RPMI8226 (cell line): ENCODE results near the gene LGR5.
"Not testable (repeated sequence)": the region's sequence is repeated elsewhere in the genome, so short reads cannot be mapped to it uniquely, and the experiment has no call there.

ENCODE experiments used
- DNase-seq: peaks from one replicate; pipeline ENCODE4 v3.0.0-alpha.2; 2015

LGR5 gene

DNA sequence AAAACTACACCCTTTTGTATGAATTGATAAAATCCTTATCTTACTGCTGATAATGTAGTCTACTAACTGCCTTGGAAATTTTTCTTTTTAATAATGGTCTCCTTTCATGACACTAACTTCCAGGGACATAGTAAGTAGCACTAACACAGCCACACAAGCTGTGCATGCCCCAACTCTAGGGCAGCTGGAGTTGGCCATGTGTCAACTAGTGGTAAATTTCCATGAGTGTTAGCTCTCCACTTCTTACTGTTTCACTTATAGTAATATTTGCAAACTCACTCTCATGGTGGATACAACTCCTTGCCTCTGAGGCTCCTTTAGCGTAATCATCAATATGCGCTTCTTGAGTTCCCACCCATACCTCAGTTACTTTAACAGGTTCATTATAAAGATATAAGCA lies 38.0 kb downstream of the LGR5 start:
- no peak for DNase-seq

DNA sequence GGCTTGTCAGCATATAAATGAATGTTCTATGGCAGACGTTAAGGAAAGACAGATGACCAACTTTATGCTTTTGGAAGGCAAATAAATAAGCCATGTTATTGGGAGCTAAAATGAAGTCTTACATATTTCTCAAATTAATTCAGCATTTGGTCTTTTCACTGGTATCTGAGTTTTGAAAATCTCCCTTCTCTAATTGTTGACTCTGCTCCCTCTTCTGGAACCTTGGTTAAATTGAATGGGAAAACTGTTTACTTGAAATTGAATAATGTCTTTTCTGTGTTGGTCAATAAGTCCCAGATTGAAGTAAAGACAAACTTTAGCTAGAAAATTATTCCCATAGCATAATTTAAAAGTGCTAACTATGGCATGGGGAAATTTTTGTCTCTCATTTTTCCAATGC lies 38.7 kb downstream of the LGR5 start:
- no peak for DNase-seq

DNA sequence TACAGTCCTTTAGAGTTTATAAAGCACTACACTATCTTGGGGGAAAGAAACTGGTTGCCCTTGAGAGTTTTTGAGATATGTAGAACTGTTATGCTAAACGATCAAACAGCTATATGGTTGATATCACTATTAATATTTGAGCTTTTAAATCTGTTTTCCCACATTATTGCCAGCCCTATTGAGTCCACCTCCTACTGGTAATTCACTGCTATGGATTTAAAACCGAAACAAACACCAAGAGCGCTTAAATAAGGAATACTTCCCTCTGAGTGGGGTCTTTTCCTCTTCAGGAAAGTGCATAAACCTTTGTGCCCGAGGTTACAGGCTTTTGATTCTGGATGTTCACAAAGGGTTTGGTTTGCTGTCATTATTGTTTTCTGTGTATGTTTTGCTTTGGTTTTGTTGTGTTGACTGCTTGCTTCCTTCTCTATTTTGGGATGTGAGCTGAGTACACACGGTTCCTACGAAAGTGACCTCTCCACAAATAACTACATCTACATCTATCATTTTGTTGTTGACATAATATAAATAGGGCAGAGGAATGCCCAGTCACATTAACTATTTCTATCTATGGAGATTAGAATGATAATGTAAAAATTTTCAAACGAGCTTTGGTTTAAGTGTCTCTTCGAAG lies 44.8 kb downstream of the LGR5 start:
- DNase-seq = no peak

- not testable (repeated sequence) for DNase-seq
These were observed 51.2 kb downstream of the LGR5 start for GRCh38 chr12:71490844-71491243.

- no peak for DNase-seq
These were observed 53.0 kb downstream of the LGR5 start for GRCh38 chr12:71492604-71493003.

- DNase-seq = no peak
These were observed 60.2 kb downstream of the LGR5 start for GRCh38 chr12:71499834-71500233.

- DNase-seq = no peak
These were observed 64.2 kb downstream of the LGR5 start for GRCh38 chr12:71503579-71504391.

- DNase-seq = no peak
These were observed 64.9 kb downstream of the LGR5 start for GRCh38 chr12:71504476-71504875.

GRCh38 chr12:71509705-71510104 lies 70.1 kb downstream of the LGR5 start:
- no peak for DNase-seq

GRCh38 chr12:71517145-71517846 lies 77.7 kb downstream of the LGR5 start:
- no peak for DNase-seq

DNA sequence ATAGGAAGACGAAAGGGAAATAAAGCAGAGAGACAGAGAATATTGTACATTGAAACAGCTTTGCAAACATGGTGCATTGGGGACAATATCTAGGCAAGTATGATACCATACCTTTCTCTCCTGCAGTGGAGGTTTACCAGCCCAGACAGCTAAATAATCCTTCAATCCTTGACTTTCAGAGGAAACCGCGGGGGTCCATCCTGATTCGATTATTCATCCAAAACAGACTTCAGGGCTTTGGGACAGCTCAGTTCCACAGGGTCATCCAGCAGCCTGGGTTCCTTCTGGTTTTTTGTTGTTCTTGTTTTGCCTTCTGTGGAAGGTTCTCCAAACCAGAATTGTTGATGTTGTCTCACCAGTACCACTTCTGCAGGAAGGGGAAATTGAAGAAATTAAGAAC lies 81.5 kb downstream of the LGR5 start:
- no peak for DNase-seq

GRCh38 chr12:71524626-71525025 lies 85.0 kb downstream of the LGR5 start:
- no peak for DNase-seq

- DNase-seq = no peak
These were observed 94.1 kb downstream of the LGR5 start for GRCh38 chr12:71533703-71534102.

- peak; percentile 36 for DNase-seq
These were observed 96.8 kb downstream of the LGR5 start for GRCh38 chr12:71536279-71536938.

GRCh38 chr12:71536939-71537622 lies 97.5 kb downstream of the LGR5 start:
- no peak for DNase-seq

- DNase-seq = no peak
These were observed 99.2 kb downstream of the LGR5 start for GRCh38 chr12:71538807-71539206.

DNA sequence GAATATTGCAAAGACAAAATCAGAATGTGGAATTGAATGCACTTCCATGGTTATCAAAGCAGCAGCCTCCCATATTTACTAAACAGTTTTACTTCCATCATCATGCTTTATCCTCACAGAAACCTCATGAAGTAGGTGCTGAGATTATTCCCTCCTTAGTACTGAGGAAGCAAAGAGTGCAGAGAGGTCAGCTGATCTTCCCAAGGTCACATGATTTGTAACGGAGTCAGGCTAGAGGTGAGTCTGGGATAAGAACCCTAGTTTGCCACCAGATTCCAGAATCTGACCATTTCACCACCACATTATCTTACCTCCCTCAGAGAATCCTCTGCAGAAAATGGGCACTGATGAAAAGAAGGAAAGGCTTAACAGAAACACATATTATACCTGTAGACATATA lies 102.0 kb downstream of the LGR5 start:
- DNase-seq = no peak

GRCh38 chr12:71546322-71546861 lies 106.8 kb downstream of the LGR5 start:
- no peak for DNase-seq

GRCh38 chr12:71548893-71549292 lies 109.3 kb downstream of the LGR5 start:
- no peak for DNase-seq

- no peak for DNase-seq
These were observed 111.9 kb downstream of the LGR5 start for GRCh38 chr12:71551529-71551928.

GRCh38 chr12:71552728-71553501 lies 113.3 kb downstream of the LGR5 start:
- DNase-seq = no peak

DNA sequence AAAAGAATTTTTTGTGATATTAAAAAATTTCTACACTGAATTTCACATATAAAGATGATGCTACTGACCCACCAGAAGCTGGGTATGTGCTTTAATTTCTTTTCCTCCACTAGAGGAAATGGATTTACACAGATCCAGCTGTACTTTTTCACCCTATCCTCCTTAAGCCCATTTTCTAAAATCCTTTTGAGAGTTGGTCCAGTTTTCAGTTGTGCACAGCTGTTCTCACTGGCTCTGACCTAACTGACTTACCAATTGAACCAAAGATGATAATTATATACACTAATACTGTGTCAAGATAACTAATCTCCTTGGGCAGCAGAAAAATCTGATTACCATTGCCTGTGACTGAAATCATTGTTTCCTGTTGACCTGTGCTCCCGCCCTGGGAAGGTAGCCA lies 115.6 kb downstream of the LGR5 start:
- DNase-seq = no peak
